Effector memory CD4-positive, alpha-beta T cell (primary cell): ENCODE data around the gene HEMGN.

Experiments
- DNase-seq, 3 donors: peaks; one replicate each; pipeline ENCODE4 v3.0.0-alpha.2; 2020
- H3K27ac ChIP-seq: 2 replicates; pipeline ENCODE4 v1.7.0; 2013; ENCODE audit warnings: mild to moderate bottlenecking, low read length, moderate library complexity; ENCODE audit not compliant: insufficient read depth, poor library complexity, severe bottlenecking
- H3K27me3 ChIP-seq: replicated peaks from 2 replicates; pipeline ENCODE4 v1.7.0; 2013; ENCODE audit warnings: mild to moderate bottlenecking, low read length; ENCODE audit not compliant: insufficient read depth, control insufficient read depth, poor library complexity, severe bottlenecking
- H3K36me3 ChIP-seq: 2 replicates; pipeline ENCODE4 v1.7.0; 2013; ENCODE audit warnings: mild to moderate bottlenecking, low read length, moderate library complexity; ENCODE audit not compliant: control insufficient read depth, insufficient read depth
- H3K4me1 ChIP-seq: 2 replicates; pipeline ENCODE4 v1.7.0; 2013; ENCODE audit warnings: low read length, mild to moderate bottlenecking; ENCODE audit not compliant: control insufficient read depth, insufficient read depth, poor library complexity, severe bottlenecking
- H3K4me3 ChIP-seq: 2 replicates; pipeline ENCODE4 v1.7.0; 2013; ENCODE audit warnings: low read length, low read depth, mild to moderate bottlenecking; ENCODE audit not compliant: insufficient read depth, poor library complexity, severe bottlenecking
- H3K9me3 ChIP-seq: 2 replicates; pipeline ENCODE4 v1.7.0; 2013; ENCODE audit warnings: mild to moderate bottlenecking, low read length, moderate library complexity; ENCODE audit not compliant: control insufficient read depth

The HEMGN gene

GRCh38 chr9:97919217-97919813 is 18.7 kb downstream of the HEMGN start:
- Histone ChIP-seq H3K36me3 (peaks cover 11% of the 10 kb centered on the region), H3K27ac (peak overlapping the region; percentile 99), H3K4me3 (no peak overlapping the region), H3K27me3 (no peaks in the 10 kb centered on the region), H3K9me3 (no peaks in the 10 kb centered on the region), H3K4me1 (peaks cover 39% of the 10 kb centered on the region)
- DNase-seq = no peak

GRCh38 chr9:97918611-97919010 is 19.4 kb downstream of the HEMGN start:
- H3K27ac ChIP-seq = peak overlapping the region; percentile 99
- peak overlapping the region; percentile 5 for H3K4me3 ChIP-seq
- no peak for DNase-seq
- H3K4me1 ChIP-seq = peaks cover 39% of the 10 kb centered on the region
- no peaks in the 10 kb centered on the region for H3K27me3 ChIP-seq
- peaks cover 16% of the 10 kb centered on the region for H3K36me3 ChIP-seq
- no peaks in the 10 kb centered on the region for H3K9me3 ChIP-seq

- DNase-seq = no peak
- Histone ChIP-seq H3K9me3 (no peaks in the 10 kb centered on the region), H3K36me3 (peaks cover 59% of the 10 kb centered on the region), H3K27me3 (no peaks in the 10 kb centered on the region), H3K4me3 (no peak overlapping the region), H3K27ac (peak overlapping the region; percentile 30), H3K4me1 (peaks cover 29% of the 10 kb centered on the region)
Observed at GRCh38 chr9:97911970-97912369, 26.0 kb downstream of the HEMGN start.

- H3K4me1 ChIP-seq = peaks cover 30% of the 10 kb centered on the region
- no peaks in the 10 kb centered on the region for H3K27me3 ChIP-seq
- no peaks in the 10 kb centered on the region for H3K9me3 ChIP-seq
- peaks cover 59% of the 10 kb centered on the region for H3K36me3 ChIP-seq
- no peak overlapping the region for H3K4me3 ChIP-seq
- DNase-seq = no peak
- no peak overlapping the region for H3K27ac ChIP-seq
Observed at GRCh38 chr9:97911528-97911927, 26.4 kb downstream of the HEMGN start.

- peaks cover 42% of the 10 kb centered on the region for H3K4me1 ChIP-seq
- H3K27ac ChIP-seq = peak overlapping the region; percentile 18
- H3K36me3 ChIP-seq = peaks cover 54% of the 10 kb centered on the region
Observed at GRCh38 chr9:97910357-97910756, 27.6 kb downstream of the HEMGN start.

GRCh38 chr9:97908705-97909104 is 29.3 kb downstream of the HEMGN start:
- Histone ChIP-seq H3K4me1 (peaks cover 51% of the 10 kb centered on the region), H3K27me3 (no peaks in the 10 kb centered on the region), H3K9me3 (no peaks in the 10 kb centered on the region), H3K27ac (peak overlapping the region; percentile 54), H3K4me3 (no peak overlapping the region), H3K36me3 (peaks cover 44% of the 10 kb centered on the region)
- DNase-seq = no peak

More at GRCh38 chr9:97910357-97910756, 27.6 kb downstream of the HEMGN start:
- H3K9me3 ChIP-seq = no peaks in the 10 kb centered on the region
- no peak overlapping the region for H3K4me3 ChIP-seq
- H3K27me3 ChIP-seq = no peaks in the 10 kb centered on the region
- DNase-seq = peak in 1 of 3 donors; percentile 19

- Histone ChIP-seq H3K36me3 (peaks cover 33% of the 10 kb centered on the region), H3K27me3 (no peaks in the 10 kb centered on the region), H3K27ac (peak overlapping the region; percentile 86), H3K4me3 (no peak overlapping the region), H3K9me3 (no peaks in the 10 kb centered on the region), H3K4me1 (peaks cover 61% of the 10 kb centered on the region)
- no peak for DNase-seq
Observed at GRCh38 chr9:97907632-97908031, 30.3 kb downstream of the HEMGN start.

GRCh38 chr9:97907046-97907445 is 30.9 kb downstream of the HEMGN start:
- H3K4me1 ChIP-seq = peaks cover 63% of the 10 kb centered on the region
- H3K9me3 ChIP-seq = no peaks in the 10 kb centered on the region
- H3K27me3 ChIP-seq = no peaks in the 10 kb centered on the region
- DNase-seq = no peak
- H3K4me3 ChIP-seq = no peak overlapping the region
- H3K36me3 ChIP-seq = peaks cover 27% of the 10 kb centered on the region
- peak overlapping the region; percentile 86 for H3K27ac ChIP-seq

GRCh38 chr9:97906236-97906831 is 31.6 kb downstream of the HEMGN start:
- H3K27ac ChIP-seq = peak overlapping the region; percentile 86
- H3K36me3 ChIP-seq = peaks cover 22% of the 10 kb centered on the region
- DNase-seq = peak in 2 of 3 donors; percentile 40 to 69
- H3K9me3 ChIP-seq = no peaks in the 10 kb centered on the region
- H3K4me1 ChIP-seq = peaks cover 65% of the 10 kb centered on the region
- no peaks in the 10 kb centered on the region for H3K27me3 ChIP-seq
- H3K4me3 ChIP-seq = peak overlapping the region; percentile 24

GRCh38 chr9:97905228-97905627 is 32.7 kb downstream of the HEMGN start:
- Histone ChIP-seq H3K4me1 (peaks cover 72% of the 10 kb centered on the region), H3K4me3 (peak overlapping the region; percentile 30), H3K27me3 (no peaks in the 10 kb centered on the region), H3K27ac (peak overlapping the region; percentile 86), H3K36me3 (peaks cover 12% of the 10 kb centered on the region), H3K9me3 (no peaks in the 10 kb centered on the region)
- DNase-seq = peak; percentile 45 to 52 (median 47)
